Measurements from ENCODE around the gene ATXN3L.
"Not testable (repeated sequence)": the region's sequence is repeated elsewhere in the genome, so short reads cannot be mapped to it uniquely, and the experiment has no call there.

Gene ATXN3L

GRCh38 chrX:13304052-13304451, 15.8 kb downstream of the ATXN3L start:
- Histone ChIP-seq H3K4me2 (ENCODE audit: insufficient read depth, low read length, poor library complexity, severe bottlenecking) (no peak overlapping the region), H3K4me3 (ENCODE audit: low read length in 2 of 2) (no peak overlapping the region), H3K14ac (ENCODE audit: low read length) (no peak overlapping the region), H3K18ac (ENCODE audit: low read length) (no peak overlapping the region), H2AFZ (ENCODE audit: low read length) (no peak overlapping the region), H2AK5ac (ENCODE audit: low read depth, low read length) (no peak overlapping the region), H2BK5ac (ENCODE audit: low read length) (no peak overlapping the region), H4K8ac (ENCODE audit: low read depth, low read length) (no peak overlapping the region), H3K27me3 (ENCODE audit: control insufficient read depth in 3 of 3, insufficient read depth in 3 of 3, low read depth in 1 of 3, low read length in 3 of 3) (no peaks in the 10 kb centered on the region), H3K79me1 (ENCODE audit: low read depth, low read length) (no peaks in the 10 kb centered on the region), H3K23ac (ENCODE audit: low read depth, low read length, poor library complexity) (no peak overlapping the region), H3K36me3 (replicated peaks in 1 of 2; ENCODE audit: control insufficient read depth in 2 of 2, insufficient read depth in 2 of 2, low read length in 2 of 2) (no peaks in the 10 kb centered on the region), H2BK15ac (ENCODE audit: low read length) (no peak overlapping the region), H3K9ac (ENCODE audit: low read depth, low read length, poor library complexity) (no peak overlapping the region), H3K27ac (replicated peaks; ENCODE audit: low read length) (no peak overlapping the region), H2BK120ac (ENCODE audit: low read depth, low read length) (no peak overlapping the region), H3K9me3 (replicated peaks in 1 of 2; ENCODE audit: control insufficient read depth in 2 of 2, insufficient read depth in 1 of 2, low read depth in 1 of 2, low read length in 2 of 2) (no peaks in the 10 kb centered on the region), H3K4me1 (ENCODE audit: control insufficient read depth in 2 of 2, insufficient read depth in 1 of 2, low read depth in 1 of 2, low read length in 2 of 2) (no peaks in the 10 kb centered on the region), H4K91ac (ENCODE audit: low read depth, low read length, poor library complexity) (no peak overlapping the region), H3K4ac (ENCODE audit: low read length) (no peak overlapping the region), H2BK12ac (ENCODE audit: low read length) (no peak overlapping the region)
- no CpG with 5 or more reads among the region's 3 CpGs for WGBS, 2 donors (ENCODE audit: extremely low coverage in 2 of 2, insufficient read length in 2 of 2, insufficient replicate concordance in 1 of 2)
- DNase-seq (ENCODE audit: low spot score), result no peak

DNA sequence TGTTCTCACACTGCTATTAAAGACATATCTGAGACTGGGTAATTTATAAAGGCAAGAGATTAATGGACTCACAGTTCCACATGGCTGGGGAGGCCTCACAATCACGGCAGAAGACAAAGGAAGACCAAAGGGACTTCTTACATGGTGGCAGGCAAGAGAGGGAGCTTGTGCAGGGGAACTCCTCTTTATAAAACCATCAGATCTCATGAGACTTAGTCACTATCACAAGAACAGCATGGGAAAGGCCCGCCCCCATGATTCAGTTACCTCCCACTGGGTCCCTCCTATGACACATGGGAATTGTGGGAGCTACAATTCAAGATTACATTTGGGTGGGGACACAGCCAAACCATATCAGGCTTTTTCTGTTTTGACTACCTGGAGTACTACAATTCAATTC, 16.6 kb downstream of the ATXN3L start:
- H3K27ac ChIP-seq (replicated peaks; ENCODE audit: low read length); H3K9ac ChIP-seq (ENCODE audit: low read depth, low read length, poor library complexity); H2BK15ac ChIP-seq (ENCODE audit: low read length); DNase-seq (ENCODE audit: low spot score); H2BK5ac ChIP-seq (ENCODE audit: low read length); H3K4me2 ChIP-seq (ENCODE audit: insufficient read depth, low read length, poor library complexity, severe bottlenecking); H3K9me3 ChIP-seq (replicated peaks in 1 of 2; ENCODE audit: control insufficient read depth in 2 of 2, insufficient read depth in 1 of 2, low read depth in 1 of 2, low read length in 2 of 2); H3K36me3 ChIP-seq (replicated peaks in 1 of 2; ENCODE audit: control insufficient read depth in 2 of 2, insufficient read depth in 2 of 2, low read length in 2 of 2); H4K91ac ChIP-seq (ENCODE audit: low read depth, low read length, poor library complexity); H2BK12ac ChIP-seq (ENCODE audit: low read length); H3K27me3 ChIP-seq (ENCODE audit: control insufficient read depth in 3 of 3, insufficient read depth in 3 of 3, low read depth in 1 of 3, low read length in 3 of 3); H3K18ac ChIP-seq (ENCODE audit: low read length); H2AK5ac ChIP-seq (ENCODE audit: low read depth, low read length); H3K23ac ChIP-seq (ENCODE audit: low read depth, low read length, poor library complexity); H3K4me3 ChIP-seq (ENCODE audit: low read length in 2 of 2); H2BK120ac ChIP-seq (ENCODE audit: low read depth, low read length); H3K4me1 ChIP-seq (ENCODE audit: control insufficient read depth in 2 of 2, insufficient read depth in 1 of 2, low read depth in 1 of 2, low read length in 2 of 2); H4K8ac ChIP-seq (ENCODE audit: low read depth, low read length); H3K14ac ChIP-seq (ENCODE audit: low read length); H3K79me1 ChIP-seq (ENCODE audit: low read depth, low read length); H3K4ac ChIP-seq (ENCODE audit: low read length): not testable (repeated sequence)
- H2AFZ ChIP-seq (ENCODE audit: low read length), result peak overlapping the region; percentile 19
- no CpG with 5 or more reads among the region's 2 CpGs for WGBS, 2 donors (ENCODE audit: extremely low coverage in 2 of 2, insufficient read length in 2 of 2, insufficient replicate concordance in 1 of 2)

DNA sequence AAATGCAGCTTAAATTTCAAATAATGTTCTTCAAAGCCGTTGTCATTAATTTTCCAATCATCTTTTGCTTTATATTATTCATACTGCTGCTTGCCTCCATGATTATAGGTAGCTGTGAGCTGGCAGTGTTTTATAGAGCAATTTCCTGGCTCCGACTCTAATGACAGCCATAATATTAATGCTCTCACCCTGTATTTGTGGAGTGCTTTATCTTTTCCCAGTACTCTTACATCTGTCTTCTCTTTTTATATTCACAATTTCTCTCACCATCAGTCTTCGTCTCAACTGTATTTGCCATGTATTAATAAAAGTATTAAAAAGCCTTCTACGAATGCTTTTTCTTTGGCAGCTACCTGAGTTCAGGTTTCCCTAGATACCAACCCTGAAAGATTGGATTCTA, 21.0 kb downstream of the ATXN3L start:
- Histone ChIP-seq H3K14ac (ENCODE audit: low read length) (no peak overlapping the region), H3K79me1 (ENCODE audit: low read depth, low read length) (no peaks in the 10 kb centered on the region), H3K27ac (replicated peaks; ENCODE audit: low read length) (no peak overlapping the region), H4K91ac (ENCODE audit: low read depth, low read length, poor library complexity) (no peak overlapping the region), H2BK12ac (ENCODE audit: low read length) (no peak overlapping the region), H3K4me1 (ENCODE audit: control insufficient read depth in 2 of 2, insufficient read depth in 1 of 2, low read depth in 1 of 2, low read length in 2 of 2) (peaks cover 0 to under 1% of the 10 kb centered on the region in 2 donors), H4K8ac (ENCODE audit: low read depth, low read length) (no peak overlapping the region), H3K27me3 (ENCODE audit: control insufficient read depth in 3 of 3, insufficient read depth in 3 of 3, low read depth in 1 of 3, low read length in 3 of 3) (no peaks in the 10 kb centered on the region), H3K4ac (ENCODE audit: low read length) (no peak overlapping the region), H2BK5ac (ENCODE audit: low read length) (no peak overlapping the region), H3K4me2 (ENCODE audit: insufficient read depth, low read length, poor library complexity, severe bottlenecking) (no peak overlapping the region), H3K4me3 (ENCODE audit: low read length in 2 of 2) (no peak overlapping the region), H2AFZ (ENCODE audit: low read length) (no peak overlapping the region), H2AK5ac (ENCODE audit: low read depth, low read length) (no peak overlapping the region), H2BK120ac (ENCODE audit: low read depth, low read length) (no peak overlapping the region), H3K9ac (ENCODE audit: low read depth, low read length, poor library complexity) (no peak overlapping the region), H3K9me3 (replicated peaks in 1 of 2; ENCODE audit: control insufficient read depth in 2 of 2, insufficient read depth in 1 of 2, low read depth in 1 of 2, low read length in 2 of 2) (no peaks in the 10 kb centered on the region), H3K18ac (ENCODE audit: low read length) (no peak overlapping the region), H3K23ac (ENCODE audit: low read depth, low read length, poor library complexity) (no peak overlapping the region), H2BK15ac (ENCODE audit: low read length) (no peak overlapping the region), H3K36me3 (replicated peaks in 1 of 2; ENCODE audit: control insufficient read depth in 2 of 2, insufficient read depth in 2 of 2, low read length in 2 of 2) (no peaks in the 10 kb centered on the region)
- WGBS, 2 donors (ENCODE audit: extremely low coverage in 2 of 2, insufficient read length in 2 of 2, insufficient replicate concordance in 1 of 2), result no CpG with 5 or more reads among the region's 4 CpGs
- DNase-seq (ENCODE audit: low spot score), result no peak

DNA sequence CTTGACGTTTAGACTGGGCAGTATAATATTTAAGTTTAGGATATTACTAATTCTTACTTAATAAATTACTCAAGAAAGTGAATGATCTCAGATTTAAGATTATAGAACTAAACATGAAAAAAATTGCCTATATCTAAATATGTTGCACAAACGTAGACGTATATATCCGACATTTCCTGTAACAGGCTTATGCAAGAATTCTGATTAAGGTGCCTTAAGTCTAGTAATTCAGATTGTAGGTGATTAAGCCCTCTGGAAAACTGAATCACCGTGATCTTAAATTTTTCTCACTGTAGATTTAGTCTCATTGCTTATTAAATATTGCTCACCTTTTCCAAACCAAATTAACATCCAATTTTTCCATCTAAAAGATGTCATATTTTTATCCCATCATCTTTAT, 24.0 kb downstream of the ATXN3L start:
- H3K4me2 ChIP-seq (ENCODE audit: insufficient read depth, low read length, poor library complexity, severe bottlenecking), result no peak overlapping the region
- no peak overlapping the region for H2BK120ac ChIP-seq (ENCODE audit: low read depth, low read length)
- H3K36me3 ChIP-seq (replicated peaks in 1 of 2; ENCODE audit: control insufficient read depth in 2 of 2, insufficient read depth in 2 of 2, low read length in 2 of 2), result no peaks in the 10 kb centered on the region
- no peak overlapping the region for H3K4ac ChIP-seq (ENCODE audit: low read length)
- H2AK5ac ChIP-seq (ENCODE audit: low read depth, low read length), result no peak overlapping the region
- no peak overlapping the region for H3K23ac ChIP-seq (ENCODE audit: low read depth, low read length, poor library complexity)
- no peak overlapping the region for H4K91ac ChIP-seq (ENCODE audit: low read depth, low read length, poor library complexity)
- H2BK15ac ChIP-seq (ENCODE audit: low read length), result no peak overlapping the region
- H2AFZ ChIP-seq (ENCODE audit: low read length), result no peak overlapping the region
- no peaks in the 10 kb centered on the region for H3K79me1 ChIP-seq (ENCODE audit: low read depth, low read length)
- no peak overlapping the region for H4K8ac ChIP-seq (ENCODE audit: low read depth, low read length)
- H3K9me3 ChIP-seq (replicated peaks in 1 of 2; ENCODE audit: control insufficient read depth in 2 of 2, insufficient read depth in 1 of 2, low read depth in 1 of 2, low read length in 2 of 2), result no peaks in the 10 kb centered on the region
- H3K4me1 ChIP-seq (ENCODE audit: control insufficient read depth in 2 of 2, insufficient read depth in 1 of 2, low read depth in 1 of 2, low read length in 2 of 2), result peaks cover 0 to 4% of the 10 kb centered on the region in 2 donors
- H3K9ac ChIP-seq (ENCODE audit: low read depth, low read length, poor library complexity), result no peak overlapping the region
- H2BK12ac ChIP-seq (ENCODE audit: low read length), result no peak overlapping the region
- no peak overlapping the region for H3K27ac ChIP-seq (replicated peaks; ENCODE audit: low read length)
- H3K14ac ChIP-seq (ENCODE audit: low read length), result no peak overlapping the region
- no peak for DNase-seq (ENCODE audit: low spot score)
- no CpG with 5 or more reads among the region's 5 CpGs for WGBS, 2 donors (ENCODE audit: extremely low coverage in 2 of 2, insufficient read length in 2 of 2, insufficient replicate concordance in 1 of 2)
- H2BK5ac ChIP-seq (ENCODE audit: low read length), result no peak overlapping the region
- no peaks in the 10 kb centered on the region for H3K27me3 ChIP-seq (ENCODE audit: control insufficient read depth in 3 of 3, insufficient read depth in 3 of 3, low read depth in 1 of 3, low read length in 3 of 3)
- no peak overlapping the region for H3K18ac ChIP-seq (ENCODE audit: low read length)
- no peak overlapping the region for H3K4me3 ChIP-seq (ENCODE audit: low read length in 2 of 2)

Data from neuronal stem cell (in vitro differentiated cells).